COR-L47 (cell line): Measurements from ENCODE around the gene CTCF.

Experiments
- DNase-seq: peaks from one replicate; lab custom pipeline; 2025; lab: John Stamatoyannopoulos, UW

The CTCF gene

GRCh38 chr16:67605641-67606040 is 43.3 kb downstream of the CTCF start:
- DNase-seq, result no peak

GRCh38 chr16:67606632-67607031 is 44.3 kb downstream of the CTCF start:
- no peak for DNase-seq

GRCh38 chr16:67608364-67608763 is 46.0 kb downstream of the CTCF start:
- no peak for DNase-seq

GRCh38 chr16:67613808-67614207 is 51.5 kb downstream of the CTCF start:
- no peak for DNase-seq

GRCh38 chr16:67628216-67628615 is 65.9 kb downstream of the CTCF start:
- no peak for DNase-seq

GRCh38 chr16:67632415-67633172 is 70.3 kb downstream of the CTCF start:
- DNase-seq, result no peak

GRCh38 chr16:67636713-67637112 is 74.4 kb downstream of the CTCF start:
- DNase-seq, result no peak

- no peak for DNase-seq
Measured at GRCh38 chr16:67637625-67638024, 75.3 kb downstream of the CTCF start.

GRCh38 chr16:67641779-67642708 is 79.7 kb downstream of the CTCF start:
- DNase-seq, result no peak

- DNase-seq, result no peak
Measured at GRCh38 chr16:67644038-67644437, 81.7 kb downstream of the CTCF start.

GRCh38 chr16:67645397-67646121 is 83.2 kb downstream of the CTCF start:
- no peak for DNase-seq

GRCh38 chr16:67647111-67647651 is 84.9 kb downstream of the CTCF start:
- no peak for DNase-seq

GRCh38 chr16:67647681-67648080 is 85.4 kb downstream of the CTCF start:
- no peak for DNase-seq

- DNase-seq, result no peak
Measured at GRCh38 chr16:67648088-67648763, 85.9 kb downstream of the CTCF start.

- no peak for DNase-seq
Measured at GRCh38 chr16:67648764-67649407, 86.6 kb downstream of the CTCF start.

- no peak for DNase-seq
Measured at GRCh38 chr16:67649494-67649931, 87.2 kb downstream of the CTCF start.

- DNase-seq, result no peak
Measured at GRCh38 chr16:67650023-67650422, 87.7 kb downstream of the CTCF start.

GRCh38 chr16:67651039-67651438 is 88.7 kb downstream of the CTCF start:
- no peak for DNase-seq

- no peak for DNase-seq
Measured at GRCh38 chr16:67651847-67652246, 89.5 kb downstream of the CTCF start.

- DNase-seq, result peak; percentile 61
Measured at GRCh38 chr16:67652578-67653127, 90.3 kb downstream of the CTCF start.
